ENCODE data around the gene DAGLB.
"Not testable (repeated sequence)": the region's sequence is repeated elsewhere in the genome, so short reads cannot be mapped to it uniquely, and the experiment has no call there.

DAGLB gene

DNA sequence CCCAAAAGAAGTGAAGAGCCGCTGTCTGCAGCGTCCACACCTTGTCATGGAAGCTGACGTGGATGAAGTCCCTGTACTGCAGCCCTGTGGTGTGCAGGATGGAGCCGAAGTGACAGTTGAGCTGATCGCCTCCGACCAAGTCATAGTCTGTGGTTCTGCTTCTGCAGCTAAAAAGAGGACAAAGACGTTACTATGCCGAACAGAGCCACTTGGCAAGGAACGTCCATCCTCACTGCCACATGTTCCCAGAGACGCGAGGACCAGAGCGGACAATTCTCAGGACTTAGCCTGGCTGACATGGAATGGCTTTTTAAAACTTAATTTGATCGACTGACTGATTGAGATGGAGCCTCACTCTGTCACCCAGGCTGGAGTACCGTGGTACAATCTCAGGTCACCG, 21.8 kb downstream of the DAGLB start:
- no peak for DNase-seq

DNA sequence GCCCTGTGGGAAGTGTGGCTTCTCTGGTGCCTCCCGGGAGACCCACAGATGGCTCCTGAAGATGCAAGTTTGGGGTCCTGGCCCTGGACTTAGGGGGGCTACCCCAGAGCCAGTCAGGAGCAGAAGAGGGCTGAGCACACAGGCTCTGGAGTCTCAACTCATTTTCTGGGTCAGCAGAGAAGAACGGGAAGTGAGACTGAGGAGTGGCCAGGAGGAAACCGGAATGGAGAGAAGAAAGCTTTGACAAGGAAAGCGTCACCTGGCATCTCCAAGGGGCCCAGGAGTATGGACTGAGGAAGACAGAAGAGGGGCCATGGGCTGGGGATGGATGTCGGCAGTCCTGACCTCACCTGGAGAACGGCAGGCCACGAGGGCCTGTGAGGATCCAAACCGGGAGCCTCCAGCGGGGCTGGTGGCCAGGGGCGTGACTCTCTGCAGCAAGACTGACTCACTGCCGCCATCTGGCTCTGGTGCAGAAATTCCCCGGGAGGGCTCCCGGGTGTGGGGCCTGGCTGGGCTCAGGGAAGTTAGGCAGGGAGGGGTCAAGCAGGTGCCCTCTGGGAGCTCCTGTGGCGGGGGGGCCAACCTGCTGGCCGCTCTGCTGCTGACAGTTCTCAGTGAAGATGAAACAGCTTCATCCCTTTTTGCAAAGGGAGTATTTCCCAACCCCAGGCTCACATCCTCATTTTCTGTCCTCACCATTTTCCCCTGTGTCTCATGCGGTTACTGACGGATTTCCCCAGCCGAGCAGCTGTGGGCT, 23.6 kb downstream of the DAGLB start:
- no peak for DNase-seq

DNA sequence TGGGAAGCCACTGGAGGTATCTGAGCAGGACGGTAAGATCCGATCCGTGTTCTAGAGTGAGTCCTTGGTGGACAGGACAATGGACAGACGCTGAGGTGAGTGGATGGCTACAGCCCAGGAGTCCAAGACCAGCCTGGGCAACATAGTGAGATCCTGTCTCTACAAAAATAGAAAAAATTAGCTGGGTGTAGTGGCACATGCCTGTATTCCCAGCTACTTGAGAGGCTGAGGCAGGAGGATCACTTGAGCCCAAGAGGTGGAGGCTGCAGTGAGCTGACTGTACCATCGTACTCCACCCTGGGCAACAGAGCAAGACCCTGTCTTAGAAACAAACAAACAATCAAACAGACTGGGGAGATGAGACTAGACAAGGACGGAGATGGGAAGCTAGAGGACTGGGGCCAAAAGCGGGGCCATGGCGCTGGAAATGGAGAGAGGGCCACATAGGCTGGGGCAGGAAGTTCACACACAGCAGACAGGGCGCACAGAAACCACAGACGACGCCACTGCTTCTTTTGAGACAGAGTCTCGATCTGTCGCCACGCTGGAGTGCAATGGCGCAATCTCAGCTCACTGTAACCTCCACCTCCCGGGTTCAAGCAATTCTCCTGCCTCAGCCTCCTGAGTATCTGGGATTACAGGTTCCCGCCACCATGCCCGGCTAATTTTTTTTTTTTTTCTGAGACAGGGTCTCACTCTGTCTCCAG, 24.7 kb downstream of the DAGLB start:
- DNase-seq: no peak

DNA sequence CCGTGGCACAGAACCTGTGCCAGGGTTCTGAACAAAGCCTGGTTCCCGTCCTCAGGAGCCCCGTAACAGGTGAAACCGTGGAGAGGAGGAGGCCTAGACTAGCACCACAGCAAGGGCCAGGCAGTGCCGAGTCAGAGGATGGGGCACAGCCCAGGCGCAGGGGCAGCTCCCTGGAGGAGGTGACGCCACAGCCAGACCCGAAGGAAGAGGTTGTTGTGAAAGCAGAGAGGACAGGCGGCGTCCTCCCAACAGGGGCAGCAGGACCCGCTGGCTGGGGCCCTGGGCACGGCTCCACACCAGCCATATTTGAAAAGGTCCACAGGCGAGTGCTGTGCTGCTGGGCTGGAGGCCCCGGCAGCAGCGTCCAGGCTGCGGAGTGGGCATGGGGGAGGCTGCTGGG, 25.7 kb downstream of the DAGLB start:
- no peak for DNase-seq

DNA sequence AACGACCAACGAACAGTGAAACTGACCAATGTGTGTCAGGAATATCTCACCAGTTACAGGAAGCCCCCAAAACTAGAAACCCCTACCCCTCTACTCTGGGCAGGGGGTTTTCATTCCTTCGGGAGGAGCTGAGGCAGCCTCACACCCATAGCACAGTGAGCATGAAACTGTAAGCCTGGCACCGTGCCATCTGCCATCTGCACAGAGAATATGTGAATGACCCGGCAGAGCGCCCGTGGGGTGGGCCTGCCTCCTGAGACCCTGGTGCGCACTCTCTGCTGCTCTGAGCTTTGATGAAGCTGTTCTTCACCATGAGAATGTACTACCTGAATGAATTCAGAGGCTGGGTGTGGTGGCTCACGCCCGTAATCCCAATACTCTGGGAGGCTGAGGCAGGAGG, 27.1 kb downstream of the DAGLB start:
- DNase-seq: no peak

DNA sequence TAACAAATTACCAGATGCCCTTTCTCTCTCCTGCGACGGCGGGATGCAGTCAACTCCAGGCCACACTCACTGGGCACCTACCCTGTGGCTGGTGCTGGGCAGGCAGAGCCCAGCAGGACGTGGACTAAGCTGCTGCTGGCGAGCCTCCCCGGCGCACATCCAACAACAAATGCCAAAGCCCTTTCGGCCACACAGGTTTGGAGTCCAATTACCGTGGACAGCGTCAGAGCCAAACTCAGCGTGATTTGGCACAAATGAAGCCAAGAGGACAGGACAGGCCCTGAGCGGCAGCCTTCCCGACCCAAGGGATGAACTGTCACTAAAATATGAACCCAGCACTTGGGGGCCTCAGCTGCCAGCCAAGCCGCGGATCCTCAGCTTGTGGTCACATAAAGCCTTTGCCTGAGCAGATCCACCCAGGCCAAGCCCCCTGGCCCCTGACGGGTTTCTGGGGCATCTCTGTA, 28.4 kb downstream of the DAGLB start:
- no peak for DNase-seq

DNA sequence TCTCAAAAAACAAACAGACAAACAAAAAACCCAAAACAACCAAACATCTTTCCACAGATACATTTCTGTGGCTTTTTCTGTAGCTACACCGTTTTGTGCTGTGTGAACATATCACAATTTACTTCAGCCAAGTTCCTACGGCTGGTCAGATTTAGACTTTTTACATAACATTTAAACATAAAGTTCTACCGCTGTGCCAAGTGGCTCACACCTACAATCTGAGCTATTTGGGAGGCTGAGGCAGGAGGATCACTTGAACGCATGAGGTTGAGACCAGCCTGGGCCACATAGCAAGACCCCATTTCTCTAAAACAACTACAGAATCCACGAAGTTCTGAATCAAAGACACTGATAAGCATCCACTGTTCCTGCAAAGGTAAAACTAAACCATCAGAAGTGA, 30.3 kb downstream of the DAGLB start:
- DNase-seq: no peak

DNA sequence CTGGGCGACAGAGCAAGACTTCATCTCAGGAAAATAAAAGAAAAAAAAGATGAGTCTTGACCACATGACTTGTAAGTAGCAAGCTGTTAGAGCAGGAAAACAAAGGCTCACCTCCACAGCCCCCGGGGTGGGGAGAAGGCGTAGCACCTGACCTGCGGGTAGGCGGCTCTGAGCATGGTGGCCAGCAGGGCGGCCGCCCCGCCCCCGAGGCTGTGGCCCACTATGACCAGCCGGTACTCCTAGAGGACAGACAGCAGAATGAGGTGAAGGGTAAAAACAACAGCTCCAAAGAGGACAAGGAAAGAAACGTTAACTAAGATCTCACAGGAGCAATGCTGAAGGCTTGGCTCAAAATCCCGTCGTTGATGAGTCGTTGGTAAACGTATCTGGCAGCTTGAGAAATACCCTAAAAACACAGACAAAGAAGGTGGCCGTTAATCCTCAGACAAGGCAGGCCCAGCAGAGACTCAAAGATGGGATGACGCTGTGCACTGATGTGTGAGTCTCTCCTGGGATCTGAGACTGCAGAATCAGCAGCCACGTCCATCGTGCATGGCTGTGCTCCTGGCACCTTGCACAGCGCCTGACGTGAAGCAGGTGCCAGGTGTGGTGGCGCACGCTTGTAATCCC, 31.1 kb downstream of the DAGLB start:
- DNase-seq: no peak

DNA sequence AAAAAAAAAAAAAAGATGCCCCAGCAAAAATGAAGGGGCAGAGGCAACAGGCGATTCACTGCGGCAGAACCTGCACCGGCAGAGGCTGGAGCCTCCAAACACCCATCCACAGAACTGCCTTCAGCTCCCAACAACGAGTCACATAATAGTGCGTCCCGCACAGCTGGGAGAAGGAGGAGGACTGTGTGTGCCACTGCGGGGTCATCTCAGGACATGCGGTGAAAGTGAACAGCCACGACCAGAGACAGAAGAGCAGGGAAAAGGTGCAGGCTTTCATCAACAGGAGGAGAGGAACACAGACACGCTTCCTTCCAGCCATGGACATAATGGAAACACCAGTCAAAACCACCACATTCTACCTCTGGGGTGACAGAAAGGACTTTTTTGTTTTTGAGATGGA, 34.1 kb downstream of the DAGLB start:
- DNase-seq: no peak

DNA sequence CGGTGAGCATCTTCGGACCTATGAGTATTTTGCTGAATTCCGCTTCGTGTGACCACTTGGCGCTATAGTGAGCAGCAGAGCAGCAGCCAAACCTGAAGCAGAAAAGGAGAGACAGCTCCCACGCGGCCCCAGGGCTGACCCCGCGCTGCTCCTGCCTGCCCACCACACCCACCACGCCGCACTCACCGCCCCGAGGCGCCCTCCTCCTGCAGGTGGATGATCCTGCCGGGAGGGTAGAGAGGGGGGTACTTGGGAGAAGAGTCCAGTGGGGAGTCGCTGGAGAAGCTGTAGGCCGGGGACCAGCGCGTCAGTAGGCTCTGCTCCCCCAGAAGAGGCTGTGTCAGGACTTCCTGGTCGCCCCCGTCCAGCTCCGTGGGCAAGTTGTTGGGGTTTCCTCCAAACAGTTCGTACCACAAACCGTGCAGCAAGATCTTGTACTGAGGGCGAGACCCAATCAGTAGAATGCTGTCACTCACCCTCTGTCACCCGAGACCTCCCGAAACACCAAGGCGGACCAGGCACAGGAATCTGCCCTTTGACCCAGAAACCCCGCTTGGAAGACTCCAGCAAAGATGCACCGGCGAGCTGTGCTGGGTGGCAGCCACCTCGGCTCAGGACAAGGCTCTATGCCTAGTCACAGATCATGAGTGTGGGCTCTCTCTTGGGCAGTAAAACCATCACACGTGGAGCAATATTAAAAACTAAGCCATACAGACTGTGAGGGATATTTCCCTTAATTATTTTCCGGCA, 37.6 kb downstream of the DAGLB start:
- no peak for DNase-seq

DNA sequence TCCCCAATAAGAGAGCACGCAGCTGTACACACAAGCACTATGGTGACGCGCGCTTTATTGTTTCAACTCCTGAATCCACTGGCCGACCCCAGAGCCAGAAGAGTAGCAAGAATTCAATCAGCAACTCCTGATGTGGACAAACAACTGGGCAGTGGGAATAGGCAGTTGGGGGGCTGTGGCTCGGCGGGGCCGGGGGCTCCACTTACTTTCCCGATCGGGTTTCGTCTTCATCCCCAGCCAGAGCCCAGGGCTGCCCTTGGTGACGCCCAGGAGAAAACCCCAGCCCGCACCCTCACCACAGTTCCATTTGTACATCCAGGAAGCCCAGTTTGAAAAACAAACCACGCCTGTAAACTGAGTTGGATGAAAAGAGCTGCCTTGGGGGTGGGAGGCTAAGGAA, 38.7 kb downstream of the DAGLB start:
- no peak for DNase-seq

DNA sequence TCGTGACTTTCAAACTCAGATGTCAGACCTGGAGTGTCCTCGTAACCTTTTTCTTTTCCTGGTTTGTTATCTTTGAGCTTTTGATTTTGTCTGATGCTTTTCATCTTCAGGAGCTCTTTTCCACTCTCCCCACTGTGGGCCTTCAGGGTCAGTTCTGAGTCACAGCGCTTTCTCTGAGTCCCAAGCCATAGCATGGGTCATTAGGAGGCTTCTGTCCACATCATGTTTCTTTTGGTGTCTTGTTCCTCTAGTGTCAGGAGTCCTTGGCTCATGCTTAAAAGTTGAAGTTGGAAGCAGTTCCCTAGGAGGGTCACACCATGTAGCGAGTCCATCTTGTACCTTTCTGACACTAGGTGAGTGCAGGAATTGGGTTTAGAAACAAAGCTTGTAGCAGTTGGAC, 40.3 kb downstream of the DAGLB start:
- no peak for DNase-seq

DNA sequence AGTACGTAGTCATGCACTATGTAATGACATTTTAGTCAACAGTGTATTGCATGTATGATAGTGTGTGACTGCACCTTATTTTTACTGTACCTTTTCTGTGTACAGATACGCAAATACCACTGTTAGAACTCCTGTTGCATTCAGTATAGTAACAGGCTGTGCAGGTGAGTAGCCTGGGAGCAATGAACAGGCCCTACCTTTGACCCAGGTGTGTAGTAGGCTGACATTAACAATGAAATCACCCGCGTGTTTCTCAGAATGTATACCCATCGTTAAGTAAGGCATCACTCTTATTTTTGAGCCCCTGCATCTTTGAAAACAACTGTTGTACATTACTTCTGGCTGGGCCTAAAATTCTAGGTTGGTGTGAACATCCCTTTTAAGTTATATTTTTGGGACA, 41.6 kb downstream of the DAGLB start:
- DNase-seq: no peak

DNA sequence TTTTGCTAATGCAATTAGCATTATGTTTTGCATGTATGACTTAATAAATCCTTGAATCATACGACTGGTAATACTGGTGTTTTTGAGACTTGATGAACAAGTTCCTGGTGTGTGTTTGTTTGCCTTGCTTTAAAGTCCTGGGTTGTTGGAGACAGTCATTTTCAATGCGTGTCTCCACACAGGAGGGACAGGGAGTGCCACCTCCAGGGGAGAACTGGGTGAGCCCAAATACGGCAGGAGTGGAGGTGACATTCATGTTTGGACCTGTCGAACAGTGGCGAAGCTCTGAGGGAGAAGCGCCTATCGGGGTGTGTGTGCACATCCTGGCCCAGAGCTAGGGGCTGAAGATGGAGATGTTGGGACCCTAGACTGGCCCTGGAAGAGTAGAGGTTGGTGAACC, 43.8 kb downstream of the DAGLB start:
- DNase-seq: no peak

DNA sequence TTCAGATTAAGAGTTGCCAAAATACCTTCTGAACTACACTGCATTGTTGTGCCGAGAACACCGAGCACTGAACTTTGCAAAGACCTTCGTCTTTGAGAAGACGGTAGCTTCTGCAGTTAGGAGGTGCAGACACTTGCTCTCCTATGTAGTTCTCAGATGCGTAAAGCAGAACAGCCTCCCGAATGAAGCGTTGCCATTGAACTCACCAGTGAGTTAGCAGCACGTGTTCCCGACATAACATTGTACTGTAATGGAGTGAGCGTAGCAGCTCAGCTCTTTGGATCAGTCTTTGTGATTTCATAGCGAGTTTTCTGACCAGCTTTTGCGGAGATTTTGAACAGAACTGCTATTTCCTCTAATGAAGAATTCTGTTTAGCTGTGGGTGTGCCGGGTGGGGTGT, 45.0 kb downstream of the DAGLB start:
- DNase-seq: no peak

DNA sequence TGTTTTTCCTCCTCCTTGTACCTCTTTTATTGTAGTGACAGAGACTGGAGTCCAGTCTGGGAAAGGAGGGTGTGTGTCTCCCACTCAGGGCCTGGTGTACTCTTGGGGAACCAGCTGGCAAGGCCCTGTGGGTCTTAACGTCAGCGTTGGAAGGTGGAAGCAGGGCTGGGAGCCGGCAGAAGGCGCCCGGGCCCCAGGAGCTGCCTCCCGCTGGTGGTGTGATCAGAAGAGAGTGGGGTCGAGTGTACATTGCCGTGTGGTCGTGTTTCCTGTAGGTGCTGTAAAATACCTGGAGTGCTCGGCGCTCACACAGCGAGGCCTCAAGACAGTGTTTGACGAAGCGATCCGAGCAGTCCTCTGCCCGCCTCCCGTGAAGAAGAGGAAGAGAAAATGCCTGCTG, 45.7 kb downstream of the DAGLB start:
- DNase-seq: no peak

DNA sequence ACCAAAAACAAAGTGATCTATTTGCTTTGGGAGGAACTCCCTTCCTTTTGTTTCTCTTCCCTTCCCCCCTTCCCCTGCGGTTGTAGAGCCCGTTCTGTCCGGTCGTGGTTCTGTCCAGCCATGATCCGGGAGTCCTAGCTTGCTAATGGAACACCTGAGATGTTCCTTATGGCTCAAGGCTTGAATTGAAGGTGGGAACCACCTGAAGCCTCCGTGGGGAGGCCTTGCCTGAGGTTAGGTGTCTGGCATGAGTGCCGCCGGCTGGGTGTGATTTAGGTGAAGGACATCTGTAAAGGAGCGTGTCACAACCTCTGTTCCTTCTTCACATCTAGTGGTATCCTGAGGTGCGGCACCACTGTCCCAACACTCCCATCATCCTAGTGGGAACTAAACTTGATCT, 46.2 kb downstream of the DAGLB start:
- DNase-seq: no peak

DNA sequence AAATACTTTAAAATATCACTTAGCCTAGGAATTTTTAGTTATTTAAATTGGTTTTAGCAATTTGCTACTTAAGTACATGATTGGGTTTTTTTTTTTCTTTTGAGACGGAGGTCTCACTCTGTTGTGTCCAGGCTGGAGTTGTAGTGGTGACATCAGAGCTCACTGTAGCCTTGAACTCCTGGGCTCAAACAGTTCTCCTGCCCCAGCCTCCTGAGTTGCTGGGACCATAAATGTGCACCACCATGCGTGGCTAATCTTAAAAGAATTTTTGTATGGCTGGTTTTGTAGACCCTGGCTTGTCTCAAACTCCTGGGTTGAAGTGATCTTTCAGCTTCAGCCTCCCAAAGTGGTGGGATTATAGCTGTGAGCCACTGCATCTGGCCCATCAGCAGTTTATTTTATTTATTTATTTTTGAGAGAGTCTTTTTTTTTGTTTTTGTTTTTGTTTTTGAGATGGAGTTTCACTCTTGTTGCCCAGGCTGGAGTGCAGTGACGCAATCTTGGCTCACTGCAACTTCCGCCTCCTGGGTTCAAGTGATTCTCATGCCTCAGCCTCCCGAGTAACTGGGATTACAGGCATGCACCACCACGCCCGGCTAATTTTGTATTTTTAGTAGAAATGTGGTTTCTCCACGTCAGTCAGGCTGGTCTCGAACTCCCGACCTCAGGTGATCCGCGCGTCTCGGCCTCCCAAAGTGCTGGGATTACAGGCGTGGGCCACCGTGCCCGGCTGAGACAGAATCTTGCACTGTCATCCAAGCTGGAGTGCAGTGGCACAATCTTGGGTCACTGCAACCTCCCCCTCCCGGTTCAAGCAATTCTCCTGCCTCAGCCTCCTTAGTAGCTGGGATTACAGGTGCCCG, 47.3 kb downstream of the DAGLB start:
- DNase-seq: not testable (repeated sequence)

DNA sequence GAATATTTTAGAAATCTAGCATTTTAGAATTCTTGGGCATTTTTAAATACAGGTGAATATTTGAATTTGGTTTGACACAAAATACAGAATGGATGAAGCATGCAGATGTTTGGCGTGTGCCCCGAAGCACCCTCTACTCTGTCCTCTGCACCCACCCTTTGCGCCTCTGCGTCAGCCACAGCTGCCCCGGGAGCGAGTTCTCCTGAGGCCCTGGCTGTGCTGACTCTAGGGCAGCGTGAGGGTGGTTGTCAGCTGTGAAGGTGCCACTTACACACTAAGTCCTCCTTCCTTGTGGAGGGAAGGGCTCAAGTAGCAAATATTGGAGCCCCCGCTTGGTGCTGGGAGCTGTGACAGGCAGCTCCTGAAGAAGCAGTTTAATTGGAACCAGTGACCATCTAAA, 48.4 kb downstream of the DAGLB start:
- DNase-seq: no peak

DNA sequence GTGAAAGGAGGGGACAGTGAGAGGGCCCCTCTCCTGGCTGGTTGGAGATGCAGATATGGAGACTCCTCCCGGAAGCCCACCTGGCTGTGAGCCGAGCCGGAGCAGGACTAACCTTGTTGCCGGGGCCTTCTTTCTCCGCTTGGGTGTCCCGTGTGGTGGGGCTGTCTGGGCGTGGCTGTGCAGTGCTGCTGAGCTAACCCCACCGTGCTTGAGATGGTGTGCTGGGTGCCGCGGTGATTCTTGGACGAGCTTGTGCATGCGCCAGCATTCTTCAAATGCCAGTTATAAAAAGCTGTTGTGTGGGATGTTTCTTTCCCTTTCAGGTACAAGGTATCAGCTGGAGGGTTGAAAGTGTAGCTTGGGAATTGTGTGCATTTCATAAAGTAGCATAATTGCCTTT, 48.8 kb downstream of the DAGLB start:
- DNase-seq: no peak

DNA sequence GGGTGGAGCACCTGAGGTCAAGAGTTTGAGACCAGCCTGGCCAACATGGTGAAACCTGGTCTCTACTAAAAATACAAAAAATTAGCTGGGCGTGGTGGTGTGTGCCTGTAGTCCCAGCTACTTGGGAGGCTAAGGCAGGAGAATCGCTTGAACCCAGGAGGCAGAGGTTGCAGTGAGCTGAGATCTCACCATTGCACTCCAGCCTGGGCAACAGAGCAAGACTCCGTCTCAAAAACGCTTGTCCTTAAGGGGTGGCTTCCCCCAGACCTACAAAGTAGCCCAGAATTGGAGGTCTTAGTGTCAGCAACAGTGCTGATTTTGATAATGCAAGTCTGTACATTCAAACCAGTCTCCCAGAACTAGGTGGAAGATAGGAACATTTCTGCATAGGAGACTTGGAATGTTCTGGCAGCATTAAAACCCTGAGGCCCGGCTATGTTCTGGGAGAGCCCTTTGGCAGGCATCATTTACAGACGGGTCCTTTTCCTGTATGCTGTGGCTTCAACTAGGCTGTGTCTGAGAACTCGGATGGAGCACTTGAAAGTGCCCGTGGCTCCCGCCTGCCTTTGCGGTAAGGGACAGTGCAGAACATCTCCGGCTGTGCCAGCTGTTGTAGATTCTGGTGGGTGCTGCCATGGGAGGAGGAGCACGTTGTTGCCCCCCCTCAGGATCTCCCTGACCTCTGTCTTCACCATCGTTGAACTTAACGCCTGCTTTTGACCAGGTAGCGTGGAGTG, 49.8 kb downstream of the DAGLB start:
- not testable (repeated sequence) for DNase-seq
